Measurements from ENCODE around the gene A4GNT. TPM values are rescaled to one million over a fixed set of nuclear protein-coding genes. Genes with fewer than 3 reads are reported as not detected.

Gene A4GNT
- total and polyA plus RNA-seq, 2 of the 8 experiments (the other 6 are each of a cell fraction or from before 2014, with no cell fraction given), result not detected

DNA sequence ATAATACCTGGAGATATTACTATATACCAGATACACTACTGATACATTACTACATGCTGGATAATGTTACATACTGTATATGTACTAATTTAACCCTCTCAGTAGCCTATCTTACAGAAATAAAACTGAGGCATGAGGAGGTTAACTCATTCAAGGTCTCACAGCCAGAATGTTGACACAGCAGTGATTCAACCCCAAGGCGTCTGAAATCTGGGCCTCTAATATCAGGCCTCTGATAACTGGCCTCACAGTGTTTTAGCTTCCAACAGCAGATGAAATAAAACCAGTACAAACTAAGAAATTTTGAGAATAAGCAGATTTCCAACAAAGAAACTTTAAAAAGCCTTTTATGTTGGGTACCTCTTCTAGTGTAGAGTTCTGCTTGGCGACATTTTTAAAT, 40.2 kb downstream of the A4GNT start (continued):
- no peak for TF ChIP-seq ASH2L (IDR thresholded peaks at IDR 0.05; ENCODE audit: low read length)
- no peak for TF ChIP-seq JUN (IDR thresholded peaks at IDR 0.05; ENCODE audit: low read depth, low read length)

Data from H1 (cell line).